HG02642 (cell line): Measurements from ENCODE around the gene TAF1B.

Experiments
- ATAC-seq: cut with Tn5 transposase; IDR thresholded peaks from one replicate; pipeline ENCODE4 v1.9.1; 2021; ENCODE audit warnings: mild to moderate bottlenecking; ENCODE audit not compliant: unreplicated experiment, poor library complexity

Gene TAF1B

GRCh38 chr2:9807555-9808305, 35.5 kb upstream of the TAF1B start:
- ATAC-seq, result no peak

- ATAC-seq, result no peak
Observed at GRCh38 chr2:9808334-9809063, 34.8 kb upstream of the TAF1B start.

GRCh38 chr2:9809064-9809356, 34.3 kb upstream of the TAF1B start:
- ATAC-seq, result no peak

- ATAC-seq, result no peak
Observed at GRCh38 chr2:9809448-9810088, 33.7 kb upstream of the TAF1B start.

GRCh38 chr2:9811216-9811615, 32.1 kb upstream of the TAF1B start:
- no peak for ATAC-seq

- no peak for ATAC-seq
Observed at GRCh38 chr2:9811679-9812511, 31.4 kb upstream of the TAF1B start.

GRCh38 chr2:9812945-9813311, 30.3 kb upstream of the TAF1B start:
- no peak for ATAC-seq

GRCh38 chr2:9813312-9814128, 29.8 kb upstream of the TAF1B start:
- ATAC-seq, result peak; percentile 66

- no peak for ATAC-seq
Observed at GRCh38 chr2:9814129-9814868, 29.0 kb upstream of the TAF1B start.

- ATAC-seq, result no peak
Observed at GRCh38 chr2:9815076-9815475, 28.2 kb upstream of the TAF1B start.

GRCh38 chr2:9815844-9816279, 27.4 kb upstream of the TAF1B start:
- no peak for ATAC-seq

GRCh38 chr2:9818097-9818496, 25.2 kb upstream of the TAF1B start:
- ATAC-seq, result no peak

- ATAC-seq, result no peak
Observed at GRCh38 chr2:9819551-9819950, 23.7 kb upstream of the TAF1B start.

GRCh38 chr2:9820020-9820973, 23.0 kb upstream of the TAF1B start:
- ATAC-seq, result no peak

GRCh38 chr2:9821805-9822445, 21.3 kb upstream of the TAF1B start:
- ATAC-seq, result no peak

GRCh38 chr2:9824441-9824840, 18.8 kb upstream of the TAF1B start:
- no peak for ATAC-seq

- no peak for ATAC-seq
Observed at GRCh38 chr2:9824956-9825720, 18.1 kb upstream of the TAF1B start.
